Inflammatory macrophage treated with lipopolysaccharide for 4 hours (primary cell): ENCODE data around the gene ARHGEF16.

ENCODE experiments used
- DNase-seq: peaks from one replicate; pipeline ENCODE4 v3.0.0-alpha.2; 2020

The ARHGEF16 gene

GRCh38 chr1:3439346-3440299 is 14.8 kb upstream of the ARHGEF16 start:
- DNase-seq = no peak

DNA sequence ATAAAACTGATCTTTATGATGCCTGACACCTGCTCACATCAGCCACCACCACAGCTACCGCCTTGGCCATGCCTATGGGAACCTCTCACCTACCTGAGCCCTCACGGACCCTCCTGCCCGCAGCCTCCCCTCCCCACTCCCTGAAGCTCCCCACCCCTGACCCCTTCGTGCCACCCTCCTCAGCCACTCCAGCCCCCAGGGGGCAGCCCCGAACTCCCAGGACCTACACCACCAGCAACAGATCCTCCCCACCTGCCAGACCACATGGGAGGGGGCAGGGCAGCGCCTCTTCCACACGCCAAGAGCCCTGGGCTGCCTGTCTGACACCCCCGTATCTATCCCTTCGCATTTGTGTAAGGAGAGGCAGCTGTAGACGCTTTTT is 14.2 kb upstream of the ARHGEF16 start:
- DNase-seq = no peak

GRCh38 chr1:3440711-3441409 is 13.6 kb upstream of the ARHGEF16 start:
- no peak for DNase-seq

- no peak for DNase-seq
These were observed 13.0 kb upstream of the ARHGEF16 start for GRCh38 chr1:3441410-3441847.

DNA sequence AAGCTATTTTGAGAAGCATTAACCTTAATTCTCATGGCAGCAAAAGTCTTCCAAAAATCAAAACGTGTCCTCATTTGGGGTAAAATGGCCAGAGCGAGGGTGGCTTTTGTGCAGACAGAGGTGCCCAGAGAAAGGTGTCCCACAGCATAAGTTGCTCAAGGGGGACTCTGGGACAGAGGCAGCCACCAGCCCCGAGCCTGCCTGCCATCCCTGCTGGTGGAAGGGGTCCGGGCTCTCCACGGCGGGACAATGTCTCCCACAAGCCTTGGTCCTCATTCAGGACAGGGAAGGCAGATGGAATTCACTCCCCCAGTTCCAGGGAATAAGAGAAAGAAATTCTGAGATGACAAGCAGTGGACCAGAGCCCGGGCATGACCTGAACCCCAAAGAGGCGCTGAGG is 12.6 kb upstream of the ARHGEF16 start:
- no peak for DNase-seq

GRCh38 chr1:3442331-3442730 is 12.1 kb upstream of the ARHGEF16 start:
- DNase-seq = no peak

GRCh38 chr1:3442901-3443300 is 11.6 kb upstream of the ARHGEF16 start:
- no peak for DNase-seq

GRCh38 chr1:3443807-3444206 is 10.7 kb upstream of the ARHGEF16 start:
- no peak for DNase-seq

DNA sequence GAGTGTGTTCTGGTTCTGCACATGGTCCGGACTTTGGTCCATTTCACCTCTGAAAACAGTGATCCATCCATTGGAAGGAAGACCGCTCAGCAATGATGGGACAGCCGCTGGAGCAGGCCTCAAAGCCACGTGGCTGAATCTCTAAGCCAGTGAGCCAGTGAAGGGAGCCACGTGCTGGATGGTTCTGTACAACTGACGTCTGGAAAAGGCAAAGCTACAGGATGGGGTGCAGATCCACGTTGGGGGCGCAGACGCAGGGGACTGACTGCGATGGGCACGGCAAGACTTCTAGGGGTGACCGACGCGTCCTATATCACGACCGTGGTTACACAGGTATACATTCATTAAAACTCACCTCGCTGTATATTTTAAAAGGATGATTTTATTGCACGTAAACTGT is 10.2 kb upstream of the ARHGEF16 start:
- DNase-seq = no peak

DNA sequence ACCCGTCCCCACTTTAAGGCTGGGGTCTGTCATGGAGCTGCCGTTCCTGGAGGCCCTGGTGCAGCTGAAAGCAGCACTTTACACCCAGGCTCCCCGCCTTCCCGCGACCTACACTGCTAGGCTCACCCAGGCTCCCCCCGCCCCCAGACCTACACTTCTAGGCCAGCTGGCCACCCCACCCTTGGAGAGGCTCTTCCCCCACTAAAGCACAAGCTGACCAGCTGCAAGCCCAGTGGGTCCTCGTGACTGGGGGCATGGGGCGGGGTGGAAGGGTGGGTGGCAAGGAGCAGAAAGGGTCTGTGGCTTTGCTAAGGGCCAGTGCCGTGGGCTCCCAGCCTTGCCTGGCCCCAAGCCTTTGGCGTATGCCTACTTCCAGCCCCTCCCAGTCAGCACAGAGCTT is 9.7 kb upstream of the ARHGEF16 start:
- DNase-seq = no peak

- DNase-seq = no peak
These were observed 4.1 kb upstream of the ARHGEF16 start for GRCh38 chr1:3450202-3450863.

DNA sequence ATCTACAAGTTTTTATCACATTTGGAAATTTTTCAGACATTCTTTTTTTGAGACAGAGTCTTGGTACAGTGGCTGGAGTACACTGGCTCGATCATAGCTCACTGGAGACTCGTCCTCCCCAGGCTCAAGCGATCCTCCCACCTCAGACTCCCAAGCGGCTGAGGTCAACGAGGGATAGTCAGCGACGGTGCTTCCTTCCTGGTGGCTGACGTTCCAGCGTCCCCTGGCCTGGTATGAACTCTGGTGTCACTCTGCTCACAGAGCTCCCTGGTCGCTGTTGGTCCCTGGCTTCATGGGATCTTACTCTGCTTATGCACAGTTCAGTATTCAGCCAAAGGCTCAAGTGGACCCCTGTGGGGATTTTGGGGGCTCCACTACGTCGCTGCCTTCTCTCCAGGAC is 3.5 kb upstream of the ARHGEF16 start:
- DNase-seq = no peak

DNA sequence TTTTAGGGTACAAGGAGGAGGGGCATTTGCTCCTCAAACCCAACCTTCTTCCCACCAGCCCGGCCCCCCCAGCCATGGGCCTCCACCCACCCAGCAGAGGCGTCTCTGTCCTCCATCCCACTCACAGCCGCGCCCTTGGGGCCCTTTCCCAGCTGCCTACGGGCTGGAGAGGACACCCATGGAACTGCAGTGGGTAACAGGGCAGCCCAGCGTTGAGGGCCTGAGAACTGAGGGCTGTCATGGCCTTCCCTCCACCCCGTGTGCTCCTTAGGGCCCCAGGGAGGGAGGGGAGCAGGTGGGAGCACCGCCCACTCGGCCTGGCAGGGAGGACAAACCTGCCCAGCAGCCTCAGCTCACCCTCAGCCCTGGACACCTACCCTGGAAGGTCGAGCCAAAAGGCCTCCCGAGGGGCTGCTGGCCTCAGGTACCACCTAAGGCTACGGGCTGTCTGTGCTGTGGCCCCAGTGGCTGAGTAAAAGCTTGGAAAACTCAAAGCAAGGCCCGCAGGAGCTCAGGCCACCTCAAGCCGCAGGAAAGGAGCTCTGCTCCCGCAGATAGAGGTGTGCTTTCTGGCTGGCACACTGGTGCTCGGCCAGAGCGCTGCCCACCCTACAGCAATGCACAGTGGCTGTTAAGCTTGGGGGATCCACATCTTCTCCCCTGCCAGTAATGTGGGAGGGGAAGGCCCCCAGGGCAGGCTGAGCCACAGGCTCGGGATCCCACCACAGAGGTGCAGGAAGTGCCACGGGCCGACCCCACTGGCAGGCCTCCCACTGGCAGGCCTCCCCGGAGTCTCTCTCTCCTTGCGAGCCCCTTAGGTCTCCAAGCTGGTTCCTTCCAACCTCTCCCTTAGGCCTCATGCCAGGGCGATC is 2.2 kb upstream of the ARHGEF16 start:
- DNase-seq = no peak

- DNase-seq = no peak
These were observed 1.6 kb upstream of the ARHGEF16 start for GRCh38 chr1:3452866-3453175.

DNA sequence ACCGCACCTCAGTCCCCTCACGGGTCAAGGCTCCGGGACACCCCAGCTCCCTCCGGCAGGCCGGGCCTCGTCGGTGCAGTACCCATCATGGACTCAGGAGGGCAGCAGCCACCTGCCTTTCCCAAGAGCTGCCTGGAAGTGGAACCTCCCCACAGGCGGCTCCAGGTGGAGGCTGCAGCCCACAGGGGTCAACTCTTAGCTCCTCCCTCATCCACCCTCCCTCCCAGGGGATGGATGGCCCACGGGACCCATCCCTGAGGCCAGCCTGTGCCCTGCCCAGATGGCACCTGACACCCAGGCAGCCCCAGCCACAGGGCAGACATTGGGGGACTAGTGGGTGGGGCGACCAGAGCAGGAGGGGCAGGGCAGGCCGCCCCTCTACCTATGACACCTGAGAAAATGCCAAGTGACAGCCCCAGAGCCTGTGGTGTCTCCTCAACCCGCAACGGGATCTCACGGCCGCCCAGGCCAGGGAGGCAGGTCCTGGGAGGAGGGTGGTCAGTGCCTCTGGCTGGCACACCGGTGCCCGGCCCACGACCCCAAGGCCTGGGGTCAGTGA is 1.2 kb upstream of the ARHGEF16 start:
- peak; percentile 59 for DNase-seq

- DNase-seq = peak; percentile 18
These were observed 550 bp downstream of the ARHGEF16 start for GRCh38 chr1:3454811-3455618.

- no peak for DNase-seq
These were observed 1.4 kb downstream of the ARHGEF16 start for GRCh38 chr1:3455670-3456448.

DNA sequence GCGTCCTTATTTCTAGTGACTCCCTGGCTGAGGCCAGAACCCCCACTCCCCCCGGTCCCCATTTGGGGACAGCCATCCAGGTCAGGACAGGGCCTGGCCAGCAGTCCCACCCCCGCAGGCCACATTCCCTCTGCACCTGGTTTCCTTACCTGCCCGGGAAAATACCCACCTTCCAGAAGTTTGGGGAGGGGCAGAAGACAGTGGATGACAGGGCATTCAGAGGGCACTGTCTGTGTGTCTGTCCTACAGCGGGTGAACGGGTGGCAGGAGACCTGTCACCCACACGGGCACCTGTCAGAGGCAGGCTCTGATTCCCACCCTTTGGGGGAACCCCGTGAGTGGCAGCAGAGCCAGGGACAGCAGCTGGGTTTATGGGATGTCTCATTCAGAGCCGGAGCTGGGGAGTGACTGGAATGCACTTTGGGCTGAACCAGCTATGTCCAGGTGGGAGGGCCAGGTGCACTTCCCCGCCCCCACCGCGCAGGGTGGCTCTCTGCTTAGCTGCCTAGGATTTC is 2.0 kb downstream of the ARHGEF16 start:
- no peak for DNase-seq

DNA sequence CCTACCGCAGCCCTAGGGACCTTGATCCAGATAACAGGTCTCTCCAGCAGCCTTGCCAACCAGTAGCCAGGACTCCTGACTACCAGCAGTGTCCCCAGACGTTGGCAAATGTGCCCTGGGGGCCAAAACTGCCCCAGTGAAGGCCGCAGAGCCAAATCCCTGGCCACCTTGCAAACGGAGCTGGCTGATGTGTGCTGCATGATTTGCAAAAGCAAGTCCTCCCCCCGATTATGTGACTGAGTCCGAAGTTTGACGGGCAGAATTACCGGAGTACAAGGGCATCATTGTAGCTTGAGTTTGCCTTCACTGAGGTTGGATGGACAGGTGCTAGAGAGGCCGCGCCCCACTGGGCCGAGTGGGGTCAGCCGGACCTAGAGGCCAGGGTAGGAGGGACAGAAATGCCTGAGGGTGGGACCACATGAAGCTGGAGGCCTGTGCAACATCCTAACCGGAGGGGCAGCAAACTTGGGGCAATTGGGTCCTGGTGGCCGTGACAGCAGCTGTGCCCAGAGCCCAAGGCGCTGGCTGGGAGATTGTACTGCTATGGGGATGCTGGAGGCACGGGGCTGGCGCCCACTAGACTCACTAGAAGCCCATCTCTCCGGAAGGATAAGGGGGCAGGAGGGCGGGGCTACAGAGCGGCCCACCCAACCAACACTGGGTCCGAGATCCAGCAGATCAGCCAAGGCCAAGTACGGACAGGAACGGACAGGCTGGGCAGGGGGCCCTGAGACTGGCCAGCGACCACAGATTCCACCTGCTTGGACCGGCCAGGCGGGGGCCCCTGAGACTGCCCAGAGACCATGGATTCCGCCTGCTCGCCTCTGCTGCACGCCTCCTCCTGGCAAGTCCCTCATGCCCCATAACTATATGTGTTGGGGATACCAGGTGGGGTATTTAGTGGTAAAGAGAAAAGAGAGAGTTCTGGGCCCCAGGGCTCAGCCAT is 2.8 kb downstream of the ARHGEF16 start:
- no peak for DNase-seq
